K562 (cell line): ENCODE results near the gene SERF2. TPM values are rescaled to one million over a fixed set of nuclear protein-coding genes. Genes with fewer than 3 reads are reported as not detected.

Experiments
- CHD1 ChIP-seq: fragments of 200-600 bp; sonication (generic); IDR thresholded peaks from one replicate; pipeline ENCODE4 v1.6.1; 2012; ENCODE audit warnings: mild to moderate bottlenecking, moderate library complexity, low read length, inconsistent platforms
- CREB1 ChIP-seq, 2 experiments: sonication (generic) in 1 of 2; formaldehyde crosslinking in 1 of 2; IDR thresholded peaks; 2 replicates each; pipeline versions ENCODE4 v1.6.1 to v1.8.0; 2012 to 2022; ENCODE audit warnings: inconsistent platforms in 1 of 2, mild to moderate bottlenecking in 1 of 2, missing genetic modification reagents in 1 of 2, moderate library complexity in 1 of 2
- DNMT1 ChIP-seq: fragments of 450-650 bp; IDR thresholded peaks from 2 replicates; pipeline ENCODE4 v1.6.1; 2016; ENCODE audit warnings: antibody characterized with exemption, mild to moderate bottlenecking
- ETS2 ChIP-seq: IDR thresholded peaks from 2 replicates; pipeline ENCODE4 v1.6.1; 2016; ENCODE audit warnings: borderline replicate concordance, missing genetic modification characterization, mild to moderate bottlenecking, moderate library complexity, missing compliant biosample characterization; ENCODE audit not compliant: poor library complexity, severe bottlenecking
- FOS ChIP-seq: IDR thresholded peaks from 3 replicates; pipeline ENCODE4 v1.6.1; 2011; ENCODE audit not compliant: insufficient read length; ENCODE audit errors: extremely low read depth
- HDAC6 ChIP-seq: IDR thresholded peaks from 2 replicates; pipeline ENCODE4 v1.6.1; 2012; ENCODE audit warnings: low read depth, mild to moderate bottlenecking, control low read depth, inconsistent platforms, low read length, moderate library complexity
- HEY1 ChIP-seq: fragments of 250-450 bp; sonication (Bioruptor Pico); IDR thresholded peaks from 2 replicates; pipeline ENCODE4 v1.5.0; 2020; ENCODE audit warnings: mild to moderate bottlenecking, moderate library complexity, borderline replicate concordance
- HIVEP1 ChIP-seq: fragments of 250-450 bp; sonication (Bioruptor Pico); IDR thresholded peaks from 2 replicates; pipeline ENCODE4 v1.4.0; 2020; ENCODE audit warnings: mild to moderate bottlenecking
- PHF20 ChIP-seq: fragments of 450-650 bp; IDR thresholded peaks from 2 replicates; pipeline ENCODE4 v1.6.1; 2018; ENCODE audit not compliant: partially characterized antibody
- PURB ChIP-seq: sonication (generic); formaldehyde crosslinking; IDR thresholded peaks from 2 replicates; pipeline ENCODE4 v1.9.0; 2021; ENCODE audit warnings: low read depth, mild to moderate bottlenecking, missing genetic modification reagents
- RB1 ChIP-seq: fragments of 450-650 bp; IDR thresholded peaks from 2 replicates; pipeline ENCODE4 v1.6.1; 2017; ENCODE audit warnings: low read depth, mild to moderate bottlenecking
- RFX7 ChIP-seq: fragments of 250-450 bp; sonication (Bioruptor Pico); IDR thresholded peaks from 2 replicates; pipeline ENCODE4 v1.5.1; 2021; ENCODE audit warnings: mild to moderate bottlenecking
- SIN3A ChIP-seq, 2 experiments: fragments of 150-350 bp in 1 of 2; IDR thresholded peaks; 2 replicates each; pipeline ENCODE4 v1.6.1; 2011 to 2016; ENCODE audit warnings: borderline replicate concordance in 2 of 2, low read depth in 2 of 2, low read length in 2 of 2, mild to moderate bottlenecking in 2 of 2, moderate library complexity in 2 of 2; ENCODE audit not compliant: control insufficient read depth in 1 of 2
- SMARCA4 ChIP-seq: fragments of 450-650 bp; IDR thresholded peaks from 2 replicates; pipeline ENCODE4 v1.6.1; 2016
- SRSF3 ChIP-seq: fragments of 200-400 bp; formaldehyde crosslinking; IDR thresholded peaks from 2 replicates; pipeline ENCODE4 v1.6.1; 2016; ENCODE audit warnings: mild to moderate bottlenecking, low read length, moderate library complexity; ENCODE audit not compliant: insufficient read depth
- ZNF445 ChIP-seq: fragments of 250-450 bp; sonication (Bioruptor Pico); IDR thresholded peaks from 2 replicates; pipeline ENCODE4 v1.4.0; 2020; ENCODE audit warnings: low read depth, mild to moderate bottlenecking, moderate library complexity
- ZNF778 ChIP-seq: fragments of 450-650 bp; formaldehyde crosslinking; IDR thresholded peaks from 2 replicates; pipeline ENCODE4 v1.4.0; 2020; ENCODE audit warnings: mild to moderate bottlenecking, moderate library complexity
- ZSCAN32 ChIP-seq: fragments of 450-650 bp; formaldehyde crosslinking; IDR thresholded peaks from 2 replicates; pipeline ENCODE4 v1.4.0; 2020; ENCODE audit warnings: mild to moderate bottlenecking, moderate library complexity
- polyA plus RNA-seq, 8 experiments: library from polyadenylated mRNA; depleted of rRNA in 4 of 8; stranded (reverse) in 5 of 8; unstranded in 3 of 8; fragments of >200 nt; fragmentation: Nextera tagmentation in 2 of 8; fragmentation: Illumina TruSeq in 1 of 8; extraction: Ambion mirVana in 2 of 8; extraction: Trizol in 1 of 8; gene quantifications; 2 replicates each; pipeline versions ENCODE4 v1.2.1 to v1.2.3, GENCODE V29; 2011 to 2014; ENCODE audit warnings: inconsistent platforms in 1 of 8, missing spikeins in 1 of 8
- total RNA-seq, 7 experiments: library from RNA; depleted of rRNA in 6 of 7; stranded (reverse); fragments of >200 nt in 6 of 7; fragmentation: Illumina TruSeq in 2 of 7; extraction: Trizol in 2 of 7; gene quantifications; 2 replicates each; pipeline versions ENCODE4 v1.2.1 to v1.2.3, GENCODE V29; 2011 to 2021; ENCODE audit warnings: low replicate concordance in 1 of 7
- TF ChIP-seq, protein P1 (sequence below): fragments of 450-650 bp; formaldehyde crosslinking; IDR thresholded peaks from 2 replicates; pipeline ENCODE4 v1.4.0; 2020; ENCODE audit warnings: mild to moderate bottlenecking, moderate library complexity
- TF ChIP-seq, protein P2 (sequence below): fragments of 250-450 bp; sonication (Bioruptor Pico); IDR thresholded peaks from 2 replicates; pipeline ENCODE4 v1.4.0; 2020
- TF ChIP-seq, protein P3 (sequence below): fragments of 450-650 bp; formaldehyde crosslinking; IDR thresholded peaks from 2 replicates; pipeline ENCODE4 v1.4.0; 2022; ENCODE audit warnings: mild to moderate bottlenecking, moderate library complexity
- TF ChIP-seq, protein P4 (sequence below): sonication (generic); formaldehyde crosslinking; IDR thresholded peaks from 2 replicates; pipeline ENCODE4 v1.8.0; 2023; ENCODE audit warnings: mild to moderate bottlenecking, missing genetic modification reagents
- TF ChIP-seq, protein P5 (sequence below): sonication (generic); IDR thresholded peaks from 2 replicates; pipeline ENCODE4 v1.6.1; 2016

Gene SERF2
- total and polyA plus RNA-seq, 9 of the 15 experiments (the other 6 are each of a cell fraction or from before 2014, with no cell fraction given) = 497 to 3,360 (median 867) TPM

DNA sequence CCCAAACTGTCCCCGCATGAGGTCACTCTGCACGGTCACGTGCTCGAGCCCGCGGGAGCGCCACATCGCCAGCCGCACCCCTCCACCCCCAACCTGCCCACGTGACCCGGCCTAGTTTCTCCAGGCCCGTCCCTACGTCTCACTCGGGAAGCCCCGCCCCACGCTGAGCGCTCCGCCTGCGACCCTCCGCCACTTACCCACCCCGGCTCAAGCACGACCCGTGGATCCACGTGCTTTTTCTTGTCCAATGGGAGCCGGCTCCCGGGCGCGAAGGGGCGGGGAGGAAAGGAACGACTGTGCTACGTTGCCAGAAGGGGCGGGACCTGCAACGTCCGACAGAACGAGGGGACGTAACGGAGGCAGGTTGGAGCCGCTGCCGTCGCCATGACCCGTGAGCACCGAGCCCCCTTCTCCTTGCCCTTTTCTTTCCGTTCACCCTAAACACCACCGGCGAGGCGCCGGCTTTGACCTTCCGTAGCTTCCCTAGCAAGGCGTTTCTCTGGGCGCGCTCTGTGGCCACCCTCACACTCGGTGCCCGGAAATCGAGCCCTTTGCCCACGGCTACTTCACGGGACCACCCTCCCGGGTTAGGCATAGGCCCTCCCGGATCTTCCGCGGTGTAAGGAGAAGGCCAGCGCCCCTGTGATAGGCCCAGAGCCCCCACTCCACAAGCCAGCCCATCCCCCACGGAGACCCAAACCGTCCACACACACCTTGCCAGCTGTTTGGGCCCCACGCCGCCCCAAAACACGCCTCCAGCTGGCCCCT lies at the start of gene SERF2 (continued):
- TF ChIP-seq, protein P1, sequence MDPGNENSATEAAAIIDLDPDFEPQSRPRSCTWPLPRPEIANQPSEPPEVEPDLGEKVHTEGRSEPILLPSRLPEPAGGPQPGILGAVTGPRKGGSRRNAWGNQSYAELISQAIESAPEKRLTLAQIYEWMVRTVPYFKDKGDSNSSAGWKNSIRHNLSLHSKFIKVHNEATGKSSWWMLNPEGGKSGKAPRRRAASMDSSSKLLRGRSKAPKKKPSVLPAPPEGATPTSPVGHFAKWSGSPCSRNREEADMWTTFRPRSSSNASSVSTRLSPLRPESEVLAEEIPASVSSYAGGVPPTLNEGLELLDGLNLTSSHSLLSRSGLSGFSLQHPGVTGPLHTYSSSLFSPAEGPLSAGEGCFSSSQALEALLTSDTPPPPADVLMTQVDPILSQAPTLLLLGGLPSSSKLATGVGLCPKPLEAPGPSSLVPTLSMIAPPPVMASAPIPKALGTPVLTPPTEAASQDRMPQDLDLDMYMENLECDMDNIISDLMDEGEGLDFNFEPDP (CRISPR knock-in tag) = no peak
- TF ChIP-seq HDAC6 (no peak), CHD1 (peak; percentile 77), PURB (CRISPR knock-in tag) (no peak), ETS2 (tag) (no peak), SRSF3 (no peak), FOS (peak; percentile 40), RB1 (peak; percentile 62), ZNF778 (CRISPR knock-in tag) (no peak), SMARCA4 (no peak; the same call in 1 of the 2 replicates), PHF20 (peak; percentile 33), RFX7 (CRISPR knock-in tag) (no peak), HIVEP1 (CRISPR knock-in tag) (no peak), ZNF445 (CRISPR knock-in tag) (no peak), DNMT1 (no peak), SIN3A (IDR thresholded peaks at IDR 0.05; ENCODE audit: borderline replicate concordance in 2 of 2, control insufficient read depth in 1 of 2, low read depth in 2 of 2, low read length in 2 of 2) (peak; percentile 42 to 65; a peak in 2 of 4 replicates), HEY1 (CRISPR knock-in tag) (no peak), CREB1 (IDR thresholded peaks at IDR 0.05) (peak; percentile 77), CREB1 (CRISPR knock-in tag; IDR thresholded peaks at IDR 0.05) (peak; percentile 81), ZSCAN32 (CRISPR knock-in tag) (no peak)
- TF ChIP-seq, protein P2, sequence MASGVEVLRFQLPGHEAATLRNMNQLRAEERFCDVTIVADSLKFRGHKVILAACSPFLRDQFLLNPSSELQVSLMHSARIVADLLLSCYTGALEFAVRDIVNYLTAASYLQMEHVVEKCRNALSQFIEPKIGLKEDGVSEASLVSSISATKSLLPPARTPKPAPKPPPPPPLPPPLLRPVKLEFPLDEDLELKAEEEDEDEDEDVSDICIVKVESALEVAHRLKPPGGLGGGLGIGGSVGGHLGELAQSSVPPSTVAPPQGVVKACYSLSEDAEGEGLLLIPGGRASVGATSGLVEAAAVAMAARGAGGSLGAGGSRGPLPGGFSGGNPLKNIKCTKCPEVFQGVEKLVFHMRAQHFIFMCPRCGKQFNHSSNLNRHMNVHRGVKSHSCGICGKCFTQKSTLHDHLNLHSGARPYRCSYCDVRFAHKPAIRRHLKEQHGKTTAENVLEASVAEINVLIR (CRISPR knock-in tag) = peak; percentile 30; the same call in 1 of the 2 replicates
- TF ChIP-seq, protein P3, sequence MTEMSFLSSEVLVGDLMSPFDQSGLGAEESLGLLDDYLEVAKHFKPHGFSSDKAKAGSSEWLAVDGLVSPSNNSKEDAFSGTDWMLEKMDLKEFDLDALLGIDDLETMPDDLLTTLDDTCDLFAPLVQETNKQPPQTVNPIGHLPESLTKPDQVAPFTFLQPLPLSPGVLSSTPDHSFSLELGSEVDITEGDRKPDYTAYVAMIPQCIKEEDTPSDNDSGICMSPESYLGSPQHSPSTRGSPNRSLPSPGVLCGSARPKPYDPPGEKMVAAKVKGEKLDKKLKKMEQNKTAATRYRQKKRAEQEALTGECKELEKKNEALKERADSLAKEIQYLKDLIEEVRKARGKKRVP (CRISPR knock-in tag) = no peak
- TF ChIP-seq, protein P4, sequence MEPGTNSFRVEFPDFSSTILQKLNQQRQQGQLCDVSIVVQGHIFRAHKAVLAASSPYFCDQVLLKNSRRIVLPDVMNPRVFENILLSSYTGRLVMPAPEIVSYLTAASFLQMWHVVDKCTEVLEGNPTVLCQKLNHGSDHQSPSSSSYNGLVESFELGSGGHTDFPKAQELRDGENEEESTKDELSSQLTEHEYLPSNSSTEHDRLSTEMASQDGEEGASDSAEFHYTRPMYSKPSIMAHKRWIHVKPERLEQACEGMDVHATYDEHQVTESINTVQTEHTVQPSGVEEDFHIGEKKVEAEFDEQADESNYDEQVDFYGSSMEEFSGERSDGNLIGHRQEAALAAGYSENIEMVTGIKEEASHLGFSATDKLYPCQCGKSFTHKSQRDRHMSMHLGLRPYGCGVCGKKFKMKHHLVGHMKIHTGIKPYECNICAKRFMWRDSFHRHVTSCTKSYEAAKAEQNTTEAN (CRISPR knock-in tag) = no peak
- TF ChIP-seq, protein P5, sequence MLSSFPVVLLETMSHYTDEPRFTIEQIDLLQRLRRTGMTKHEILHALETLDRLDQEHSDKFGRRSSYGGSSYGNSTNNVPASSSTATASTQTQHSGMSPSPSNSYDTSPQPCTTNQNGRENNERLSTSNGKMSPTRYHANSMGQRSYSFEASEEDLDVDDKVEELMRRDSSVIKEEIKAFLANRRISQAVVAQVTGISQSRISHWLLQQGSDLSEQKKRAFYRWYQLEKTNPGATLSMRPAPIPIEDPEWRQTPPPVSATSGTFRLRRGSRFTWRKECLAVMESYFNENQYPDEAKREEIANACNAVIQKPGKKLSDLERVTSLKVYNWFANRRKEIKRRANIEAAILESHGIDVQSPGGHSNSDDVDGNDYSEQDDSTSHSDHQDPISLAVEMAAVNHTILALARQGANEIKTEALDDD = no peak
